Lower leg skin (tissue), 3 donors: ENCODE measurements around the gene MAN1C1.

Experiments
- POLR2A ChIP-seq, 2 donors: fragments of 450-650 bp; IDR thresholded peaks; one replicate each; pipeline ENCODE4 v1.6.1; 2016 to 2017; ENCODE audit warnings: antibody characterized with exemption in 2 of 2, mild to moderate bottlenecking in 1 of 2, moderate library complexity in 1 of 2
- TF ChIP-seq, protein P1 (sequence below), 3 donors: fragments of 450-650 bp; IDR thresholded peaks; one replicate each; pipeline ENCODE4 v1.5.1; 2016; ENCODE audit warnings: antibody characterized with exemption in 3 of 3, mild to moderate bottlenecking in 3 of 3, moderate library complexity in 2 of 3

DNA sequence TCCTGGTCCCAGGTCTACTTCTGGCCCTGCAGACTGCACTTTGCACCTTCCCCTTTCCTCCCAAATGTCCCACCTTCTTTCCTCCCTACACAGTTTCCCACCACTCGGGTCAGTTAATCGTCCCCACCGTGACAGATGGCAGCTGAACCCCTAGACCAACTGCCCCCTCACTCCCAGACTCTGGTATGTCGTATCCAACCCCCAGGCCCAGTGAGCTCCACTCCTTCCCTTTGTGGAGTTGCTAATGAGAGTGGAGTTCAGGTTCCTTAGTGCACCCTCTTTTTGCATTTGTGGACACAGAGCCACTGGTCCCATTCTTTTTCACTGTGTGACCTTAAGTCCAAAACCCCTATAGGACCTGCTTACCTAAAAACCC lies 1.8 kb downstream of the MAN1C1 start:
- TF ChIP-seq, protein P1, sequence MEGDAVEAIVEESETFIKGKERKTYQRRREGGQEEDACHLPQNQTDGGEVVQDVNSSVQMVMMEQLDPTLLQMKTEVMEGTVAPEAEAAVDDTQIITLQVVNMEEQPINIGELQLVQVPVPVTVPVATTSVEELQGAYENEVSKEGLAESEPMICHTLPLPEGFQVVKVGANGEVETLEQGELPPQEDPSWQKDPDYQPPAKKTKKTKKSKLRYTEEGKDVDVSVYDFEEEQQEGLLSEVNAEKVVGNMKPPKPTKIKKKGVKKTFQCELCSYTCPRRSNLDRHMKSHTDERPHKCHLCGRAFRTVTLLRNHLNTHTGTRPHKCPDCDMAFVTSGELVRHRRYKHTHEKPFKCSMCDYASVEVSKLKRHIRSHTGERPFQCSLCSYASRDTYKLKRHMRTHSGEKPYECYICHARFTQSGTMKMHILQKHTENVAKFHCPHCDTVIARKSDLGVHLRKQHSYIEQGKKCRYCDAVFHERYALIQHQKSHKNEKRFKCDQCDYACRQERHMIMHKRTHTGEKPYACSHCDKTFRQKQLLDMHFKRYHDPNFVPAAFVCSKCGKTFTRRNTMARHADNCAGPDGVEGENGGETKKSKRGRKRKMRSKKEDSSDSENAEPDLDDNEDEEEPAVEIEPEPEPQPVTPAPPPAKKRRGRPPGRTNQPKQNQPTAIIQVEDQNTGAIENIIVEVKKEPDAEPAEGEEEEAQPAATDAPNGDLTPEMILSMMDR (IDR thresholded peaks at IDR 0.05) = no peak
- TF ChIP-seq POLR2A (IDR thresholded peaks at IDR 0.05) = no peak
